Skin epidermis (tissue), 12 donors: ENCODE data around the gene SMIM24.
A peak's percentile ranks its signal among the peaks of the same experiment; 100 is the strongest.
"Not testable (repeated sequence)": the region's sequence is repeated elsewhere in the genome, so short reads cannot be mapped to it uniquely, and the experiment has no call there.

Experiments
- H3K27ac ChIP-seq, 21 experiments: fragments of 200-600 bp; sonication (generic) in 11 of 21; one replicate each; pipeline ENCODE4 v1.5.0; 2020; ENCODE audit warnings: mild to moderate bottlenecking in 3 of 21, inconsistent platforms in 2 of 21, moderate library complexity in 2 of 21
- H3K4me3 ChIP-seq, 7 experiments: fragments of 200-600 bp; sonication (generic) in 2 of 7; one replicate each; pipeline ENCODE4 v1.5.0; 2020; ENCODE audit warnings: inconsistent platforms in 2 of 7, mild to moderate bottlenecking in 2 of 7, moderate library complexity in 1 of 7

SMIM24 gene

GRCh38 chr19:3480383-3481091 lies at the start of gene SMIM24:
Gene SMIM24, minus strand, starts transcription at chr19:3480525. Its CDS starts 62 bp downstream, at chr19:3480463.
- H3K27ac ChIP-seq, result no peak within 1 kb of the TSS

GRCh38 chr19:3529299-3529698 lies 49.0 kb upstream of the SMIM24 start:
- H3K4me3 ChIP-seq, H3K27ac ChIP-seq: not testable (repeated sequence)

More at GRCh38 chr19:3480383-3481091, at the start of gene SMIM24:
- no peak within 1 kb of the TSS for H3K4me3 ChIP-seq

GRCh38 chr19:3528539-3529211 lies 48.4 kb upstream of the SMIM24 start:
- no peak overlapping the region for H3K27ac ChIP-seq
- H3K4me3 ChIP-seq, result no peak overlapping the region

GRCh38 chr19:3528080-3528479 lies 47.8 kb upstream of the SMIM24 start:
- no peak overlapping the region for H3K4me3 ChIP-seq
- H3K27ac ChIP-seq, result no peak overlapping the region

- Histone ChIP-seq H3K4me3 (no peak overlapping the region), H3K27ac (no peak overlapping the region)
Measured at GRCh38 chr19:3527238-3527910, 47.0 kb upstream of the SMIM24 start.

GRCh38 chr19:3526507-3527237 lies 46.3 kb upstream of the SMIM24 start:
- no peak overlapping the region for H3K4me3 ChIP-seq
- H3K27ac ChIP-seq, result no peak overlapping the region

- no peak overlapping the region for H3K4me3 ChIP-seq
- no peak overlapping the region for H3K27ac ChIP-seq
Measured at GRCh38 chr19:3524904-3525451, 44.7 kb upstream of the SMIM24 start.

GRCh38 chr19:3524078-3524842 lies 43.9 kb upstream of the SMIM24 start:
- Histone ChIP-seq H3K4me3 (no peak overlapping the region), H3K27ac (no peak overlapping the region)

GRCh38 chr19:3523361-3524077 lies 43.2 kb upstream of the SMIM24 start:
- Histone ChIP-seq H3K4me3 (no peak overlapping the region), H3K27ac (no peak overlapping the region)

GRCh38 chr19:3522421-3523360 lies 42.4 kb upstream of the SMIM24 start:
- H3K27ac ChIP-seq, result peak overlapping the region in 1 of 21 experiments; percentile 20
- H3K4me3 ChIP-seq, result no peak overlapping the region

GRCh38 chr19:3521104-3521445 lies 40.8 kb upstream of the SMIM24 start:
- Histone ChIP-seq H3K4me3 (no peak overlapping the region), H3K27ac (peak overlapping the region in 5 of 21 experiments; percentile 25 to 69 (median 48))

- peak overlapping the region in 5 of 21 experiments; percentile 25 to 69 (median 48) for H3K27ac ChIP-seq
Measured at GRCh38 chr19:3520166-3521103, 40.1 kb upstream of the SMIM24 start.

GRCh38 chr19:3519126-3519525 lies 38.8 kb upstream of the SMIM24 start:
- H3K27ac ChIP-seq, result no peak overlapping the region
- H3K4me3 ChIP-seq, result no peak overlapping the region

More at GRCh38 chr19:3520166-3521103, 40.1 kb upstream of the SMIM24 start:
- H3K4me3 ChIP-seq, result no peak overlapping the region

- no peak overlapping the region for H3K27ac ChIP-seq
- no peak overlapping the region for H3K4me3 ChIP-seq
Measured at GRCh38 chr19:3518659-3519058, 38.3 kb upstream of the SMIM24 start.

- Histone ChIP-seq H3K27ac (no peak overlapping the region), H3K4me3 (no peak overlapping the region)
Measured at GRCh38 chr19:3518255-3518654, 37.9 kb upstream of the SMIM24 start.

GRCh38 chr19:3517638-3518037 lies 37.3 kb upstream of the SMIM24 start:
- Histone ChIP-seq H3K27ac (no peak overlapping the region), H3K4me3 (no peak overlapping the region)
